BJ (cell line): ENCODE data around the gene SMPDL3B. TPM values are rescaled to one million over a fixed set of nuclear protein-coding genes. Genes with fewer than 3 reads are reported as not detected.

ENCODE experiments used
- CTCF ChIA-PET: fragments of 350-600 bp; formaldehyde crosslinking; extraction: SDS; loops from one replicate; lab custom pipeline; 2021; ENCODE audit warnings: antibody characterized with exemption, inconsistent platforms; lab: Yijun Ruan, JAX
- POLR2A ChIA-PET: fragments of 300-600 bp; sonication (Branson Sonifier 250); formaldehyde crosslinking; extraction: SDS; loops from one replicate; lab custom pipeline; 2021; ENCODE audit warnings: antibody characterized with exemption; lab: Charles Lee
- DNase-seq: peaks from one replicate; pipeline ENCODE4 v3.0.0-alpha.2; 2011; ENCODE audit warnings: low read depth
- H3K27me3 ChIP-seq: 2 replicates; pipeline ENCODE4 v1.6.0; 2011; ENCODE audit warnings: low read length; ENCODE audit not compliant: control insufficient read depth, insufficient read depth
- H3K36me3 ChIP-seq: 2 replicates; pipeline ENCODE4 v1.5.1; 2011; ENCODE audit warnings: low read length; ENCODE audit not compliant: control insufficient read depth, insufficient read depth
- H3K4me3 ChIP-seq: 2 replicates; pipeline ENCODE4 v1.5.1; 2011; ENCODE audit warnings: low read depth, mild to moderate bottlenecking, control low read depth, low read length
- polyA plus RNA-seq: library from polyadenylated mRNA; depleted of rRNA; stranded (reverse); fragments of >200 nt; gene quantifications from 2 replicates; pipeline ENCODE4 v1.2.3, GENCODE V29; 2011
- TF ChIP-seq, protein P1 (sequence below): IDR thresholded peaks from 2 replicates; pipeline ENCODE4 v1.5.1; 2011; ENCODE audit warnings: low read depth, mild to moderate bottlenecking, control low read depth, inconsistent platforms, low read length, moderate library complexity; ENCODE audit not compliant: insufficient read depth

The SMPDL3B gene
- polyA plus RNA-seq, 1 experiment = 0.34 TPM

DNA sequence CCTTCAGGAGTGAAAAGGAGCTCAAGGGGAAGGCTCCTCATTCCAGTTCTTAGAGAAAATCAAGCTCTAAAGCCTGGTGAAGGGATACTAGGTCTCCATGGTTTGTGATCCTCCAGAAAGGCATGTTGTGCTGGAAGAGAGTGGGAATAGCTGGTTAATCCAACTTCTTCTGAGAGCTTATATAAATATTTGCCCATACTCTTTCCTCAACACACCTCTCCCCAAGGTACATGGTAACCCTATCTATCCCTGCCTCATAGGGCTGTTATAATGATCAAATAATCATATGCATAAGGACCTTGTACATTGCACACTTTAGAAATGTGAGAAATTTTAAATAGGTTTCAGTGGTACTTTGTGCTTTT, 39.6 kb downstream of the SMPDL3B start:
- ChIA-PET CTCF (interaction anchor here (0.7 to 2.7 kb wide), 3 partner anchors 14 to 34 kb away, joined by 3 to 9 read pairs (median 6); no protein-coding TSS in a partner anchor), POLR2A (no interaction called here)
- Histone ChIP-seq H3K4me3 (no peak overlapping the region), H3K27me3 (no peaks in the 10 kb centered on the region), H3K36me3 (no peaks in the 10 kb centered on the region)
- DNase-seq = no peak
- TF ChIP-seq, protein P1, sequence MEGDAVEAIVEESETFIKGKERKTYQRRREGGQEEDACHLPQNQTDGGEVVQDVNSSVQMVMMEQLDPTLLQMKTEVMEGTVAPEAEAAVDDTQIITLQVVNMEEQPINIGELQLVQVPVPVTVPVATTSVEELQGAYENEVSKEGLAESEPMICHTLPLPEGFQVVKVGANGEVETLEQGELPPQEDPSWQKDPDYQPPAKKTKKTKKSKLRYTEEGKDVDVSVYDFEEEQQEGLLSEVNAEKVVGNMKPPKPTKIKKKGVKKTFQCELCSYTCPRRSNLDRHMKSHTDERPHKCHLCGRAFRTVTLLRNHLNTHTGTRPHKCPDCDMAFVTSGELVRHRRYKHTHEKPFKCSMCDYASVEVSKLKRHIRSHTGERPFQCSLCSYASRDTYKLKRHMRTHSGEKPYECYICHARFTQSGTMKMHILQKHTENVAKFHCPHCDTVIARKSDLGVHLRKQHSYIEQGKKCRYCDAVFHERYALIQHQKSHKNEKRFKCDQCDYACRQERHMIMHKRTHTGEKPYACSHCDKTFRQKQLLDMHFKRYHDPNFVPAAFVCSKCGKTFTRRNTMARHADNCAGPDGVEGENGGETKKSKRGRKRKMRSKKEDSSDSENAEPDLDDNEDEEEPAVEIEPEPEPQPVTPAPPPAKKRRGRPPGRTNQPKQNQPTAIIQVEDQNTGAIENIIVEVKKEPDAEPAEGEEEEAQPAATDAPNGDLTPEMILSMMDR = no peak

DNA sequence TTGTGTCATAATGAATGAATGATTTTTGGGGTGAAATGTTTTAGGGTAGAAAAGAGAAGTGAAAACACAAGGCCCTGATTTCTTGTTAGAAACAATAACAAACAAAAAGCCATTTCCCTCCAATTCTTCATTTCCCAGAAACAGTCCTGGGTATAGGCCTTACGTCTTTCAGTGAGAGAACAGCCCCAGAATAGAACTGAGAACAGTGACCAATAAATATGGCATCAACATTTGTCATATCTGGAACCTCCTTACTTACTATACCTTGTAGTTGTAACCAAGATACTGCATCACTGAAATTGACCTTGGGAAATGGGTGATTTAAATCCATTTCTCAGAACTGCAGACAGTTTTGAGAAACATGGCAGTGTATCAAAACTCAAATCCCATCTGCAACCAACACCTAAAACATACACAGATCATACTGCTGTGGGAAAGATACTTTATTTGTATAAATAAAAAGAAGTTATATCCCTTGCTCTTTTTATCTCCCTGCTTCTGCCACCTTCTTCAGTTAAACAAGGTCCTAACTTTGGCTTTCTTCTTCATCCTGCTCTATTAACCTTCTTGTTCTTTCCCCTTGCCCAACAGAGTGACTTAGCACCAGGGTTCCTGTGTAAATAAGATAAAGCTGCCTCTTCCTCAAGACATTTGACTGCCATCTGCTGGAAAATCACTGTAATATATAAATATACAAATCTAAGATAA, 44.5 kb downstream of the SMPDL3B start:
- no peak for DNase-seq
- Histone ChIP-seq H3K27me3 (no peaks in the 10 kb centered on the region), H3K36me3 (no peaks in the 10 kb centered on the region), H3K4me3 (no peak overlapping the region)
- TF ChIP-seq, protein P1 = peak; percentile 55
- POLR2A ChIA-PET = interaction anchor here (0.7 kb wide), 1 partner anchor 142 kb away, joined by 3 read pairs; no protein-coding TSS in a partner anchor
- CTCF ChIA-PET = interaction anchor here (0.6 to 6.9 kb wide), 12 partner anchors 9 to 131 kb away, joined by 3 to 81 read pairs (median 7); partner anchors contain the start of gene THEMIS2

DNA sequence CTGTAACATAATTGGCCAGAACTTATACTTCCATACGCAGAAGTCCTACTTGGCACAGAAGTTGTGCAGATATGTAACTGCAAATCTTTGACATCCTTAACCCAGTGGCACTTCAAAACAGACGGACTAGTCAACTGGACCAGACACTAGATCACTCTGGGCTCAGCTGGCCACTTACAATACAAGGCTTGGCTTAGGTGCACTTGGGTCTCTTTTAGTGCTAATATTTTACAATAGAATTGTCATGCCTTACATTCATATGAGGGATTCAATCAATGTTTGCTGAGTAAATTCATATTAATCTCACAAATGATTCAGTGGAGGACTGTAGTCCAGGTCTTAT, 45.0 kb downstream of the SMPDL3B start:
- TF ChIP-seq, protein P1 = no peak

DNA sequence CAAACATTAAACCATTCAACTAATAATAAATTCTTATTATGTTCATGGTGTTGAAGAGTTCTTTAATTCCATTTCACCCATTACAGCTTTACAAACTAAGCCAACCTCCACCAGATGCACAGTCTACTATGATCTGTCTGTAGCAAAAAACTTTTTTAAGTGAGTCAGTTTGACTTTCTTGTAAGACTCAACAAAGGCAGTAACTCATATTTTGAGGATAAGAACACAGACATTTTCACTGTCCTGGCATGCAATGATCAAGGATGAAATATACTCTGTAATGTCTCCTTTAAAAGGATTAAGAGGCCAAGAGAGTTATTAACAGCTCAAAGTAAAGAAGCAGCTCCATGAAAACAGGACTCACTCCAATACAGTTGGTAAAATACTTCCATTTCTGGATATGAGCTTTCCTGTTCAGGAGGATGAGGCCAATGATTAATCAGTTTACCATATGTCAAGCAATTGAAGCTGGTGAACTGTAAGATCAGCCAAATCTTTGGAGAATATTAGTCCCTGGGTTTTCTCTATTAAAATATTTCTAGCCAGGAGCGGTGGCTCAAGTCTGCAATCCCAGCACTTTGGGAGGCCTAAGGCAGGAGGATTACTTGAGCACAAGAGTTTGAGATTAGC, 45.5 kb downstream of the SMPDL3B start:
- CTCF ChIA-PET = interaction anchor here (0.6 to 6.9 kb wide), 19 partner anchors 8 to 229 kb away, joined by 3 to 81 read pairs (median 4); no protein-coding TSS in a partner anchor

More for the DNA sequence above, 45.0 kb downstream of the SMPDL3B start:
- ChIA-PET CTCF (interaction anchor here (0.6 to 6.9 kb wide), 19 partner anchors 9 to 229 kb away, joined by 3 to 81 read pairs (median 4); partner anchors contain the start of gene THEMIS2), POLR2A (no interaction called here)
- Histone ChIP-seq H3K36me3 (no peaks in the 10 kb centered on the region), H3K4me3 (no peak overlapping the region), H3K27me3 (no peaks in the 10 kb centered on the region)
- no peak for DNase-seq

More for the DNA sequence above, 45.5 kb downstream of the SMPDL3B start:
- no peak overlapping the region for H3K4me3 ChIP-seq
- no peaks in the 10 kb centered on the region for H3K27me3 ChIP-seq
- no peak for DNase-seq
- POLR2A ChIA-PET = no interaction called here
- H3K36me3 ChIP-seq = no peaks in the 10 kb centered on the region
- TF ChIP-seq, protein P1 = no peak
